Panc1 (cell line): ENCODE data around the gene SLCO2A1. TPM values are rescaled to one million over a fixed set of nuclear protein-coding genes. Genes with fewer than 3 reads are reported as not detected.

Experiments
- ATAC-seq: fragments of 200-7000 bp; cut with Tn5 transposase; 2 replicates; pipeline ENCODE4 v1.9.1; 2020; ENCODE audit warnings: mild to moderate bottlenecking, moderate library complexity
- BruUV-seq: library from RNA; stranded (reverse); fragments of 400-500 nt; replicated peaks from 2 replicates; lab custom pipeline; 2021; lab: Mats Ljungman, UMichigan
- CTCF ChIA-PET: fragments of 300-600 bp; sonication (Branson Sonifier 250); formaldehyde crosslinking; loops from one replicate; lab custom pipeline; 2022; ENCODE audit warnings: antibody characterized with exemption; lab: Charles Lee
- POLR2A ChIA-PET: fragments of 300-600 bp; sonication (Branson Sonifier 250); formaldehyde crosslinking; loops from one replicate; lab custom pipeline; 2022; ENCODE audit warnings: antibody characterized with exemption; lab: Charles Lee
- DNase-seq: peaks from one replicate; pipeline ENCODE4 v3.0.0-alpha.2; 2010; ENCODE audit warnings: low read depth, low spot score
- H3K27ac ChIP-seq: 2 replicates; pipeline ENCODE4 v1.5.1; 2011; ENCODE audit warnings: mild to moderate bottlenecking, low read length, inconsistent platforms
- H3K27me3 ChIP-seq: fragments of 200-500 bp; sonication (Bioruptor generic); 2 replicates; pipeline ENCODE4 v1.6.0; 2014; ENCODE audit warnings: low read length, inconsistent platforms; ENCODE audit not compliant: control insufficient read depth, insufficient read depth
- H3K36me3 ChIP-seq: fragments of 200-500 bp; sonication (Bioruptor generic); 2 replicates; pipeline ENCODE4 v1.5.1; 2014; ENCODE audit warnings: inconsistent platforms, mild to moderate bottlenecking, low read length, moderate library complexity; ENCODE audit not compliant: control insufficient read depth, insufficient read depth
- H3K4me1 ChIP-seq: 2 replicates; pipeline ENCODE4 v1.5.1; 2011; ENCODE audit warnings: inconsistent platforms, mild to moderate bottlenecking, low read length, moderate library complexity; ENCODE audit not compliant: control insufficient read depth, insufficient read depth
- H3K4me3 ChIP-seq, 2 experiments: 2 replicates each; pipeline ENCODE4 v1.5.1; 2011 to 2012; ENCODE audit warnings: low read depth in 2 of 2, low read length in 2 of 2, mild to moderate bottlenecking in 2 of 2, inconsistent platforms in 1 of 2, moderate library complexity in 1 of 2
- H3K9me3 ChIP-seq: fragments of 200-500 bp; sonication (Bioruptor generic); 2 replicates; pipeline ENCODE4 v1.5.1; 2014; ENCODE audit warnings: low read depth, mild to moderate bottlenecking, inconsistent platforms, low read length, moderate library complexity; ENCODE audit not compliant: control insufficient read depth, insufficient read depth
- CTCF ChIP-seq: fragments of 450-650 bp; IDR thresholded peaks from 2 replicates; pipeline ENCODE4 v1.5.1; 2017; ENCODE audit warnings: mild to moderate bottlenecking
- POLR2AphosphoS5 ChIP-seq: IDR thresholded peaks from 2 replicates; pipeline ENCODE4 v1.6.1; 2012; ENCODE audit warnings: mild to moderate bottlenecking, low read depth, low read length, moderate library complexity
- REST ChIP-seq, 2 experiments: IDR thresholded peaks; 2 replicates each; pipeline ENCODE4 v1.6.1; 2011 to 2012; ENCODE audit warnings: low read depth in 2 of 2, control low read depth in 1 of 2, low read length in 1 of 2, mild to moderate bottlenecking in 1 of 2, moderate library complexity in 1 of 2; ENCODE audit not compliant: insufficient read depth in 1 of 2
- SIN3A ChIP-seq: IDR thresholded peaks from 2 replicates; pipeline ENCODE4 v1.6.1; 2012; ENCODE audit warnings: low read depth, mild to moderate bottlenecking, low read length, moderate library complexity, borderline replicate concordance; ENCODE audit not compliant: insufficient read depth
- TCF7L2 ChIP-seq: IDR thresholded peaks from 2 replicates; pipeline ENCODE4 v1.6.1; 2011; ENCODE audit warnings: mild to moderate bottlenecking, low read depth, low read length, inconsistent platforms
- in situ Hi-C: cut with HindIII; loops from 2 replicates; pipeline ENCODE4 v1.10.0; 2016; ENCODE audit warnings: low sequenced_read_pairs, low pct_unique_long_range_greater_than_20kb
- intact Hi-C: fragments of 100-400 bp; cut with micrococcal nuclease; formaldehyde crosslinking; loops from one replicate; pipeline ENCODE4 v1.10.0; 2022; ENCODE audit not compliant: unreplicated experiment
- total RNA-seq: library from RNA; stranded (reverse); gene quantifications from one replicate; pipeline ENCODE4 v1.2.1, GENCODE V29; 2021; ENCODE audit not compliant: unreplicated experiment

The SLCO2A1 gene
- total RNA-seq, 1 experiment from 2014 or later = 0.62 TPM

GRCh38 chr3:134064081-134064480 is 34.4 kb upstream of the SLCO2A1 start:
- Histone ChIP-seq H3K27me3 (peaks cover 2% of the 10 kb centered on the region; the same call in 1 of the 2 replicates), H3K4me1 (no peaks in the 10 kb centered on the region), H3K27ac (no peak overlapping the region), H3K4me3 (no peak overlapping the region), H3K9me3 (no peaks in the 10 kb centered on the region), H3K36me3 (no peaks in the 10 kb centered on the region)
- intact Hi-C loops = loop anchor here (5.0 kb wide), 1 partner anchor 132 kb away; no protein-coding TSS in a partner anchor
- ATAC-seq (no peak), DNase-seq (no peak)
- in situ Hi-C loops = no loop called here
- POLR2A ChIA-PET = interaction anchor here (0.6 to 0.7 kb wide), 2 partner anchors 612 to 1918 kb away, joined by 3 to 6 read pairs; no protein-coding TSS in a partner anchor
- BruUV-seq = no TSS peak
- no peak for TF ChIP-seq REST (IDR thresholded peaks at IDR 0.05; ENCODE audit: insufficient read depth in 1 of 2, low read depth in 2 of 2, low read length in 1 of 2)
- TF ChIP-seq POLR2AphosphoS5 = no peak
- no peak for TF ChIP-seq TCF7L2
- TF ChIP-seq SIN3A = no peak
- TF ChIP-seq CTCF = no peak
- CTCF ChIA-PET = no interaction called here

GRCh38 chr3:134061401-134061800 is 31.7 kb upstream of the SLCO2A1 start:
- intact Hi-C loops = loop anchor here (5.0 kb wide), 1 partner anchor 129 kb away; no protein-coding TSS in a partner anchor
- CTCF ChIA-PET = no interaction called here

More at GRCh38 chr3:134061401-134061800, 31.7 kb upstream of the SLCO2A1 start:
- H3K9me3 ChIP-seq = no peaks in the 10 kb centered on the region
- POLR2A ChIA-PET = no interaction called here
- BruUV-seq = no TSS peak
- no peaks in the 10 kb centered on the region for H3K36me3 ChIP-seq
- peaks cover 2% of the 10 kb centered on the region; the same call in 1 of the 2 replicates for H3K27me3 ChIP-seq
- no peak overlapping the region for H3K4me3 ChIP-seq
- no peak overlapping the region for H3K27ac ChIP-seq
- H3K4me1 ChIP-seq = peaks cover 8% of the 10 kb centered on the region; the same call in 1 of the 2 replicates
- no peak for TF ChIP-seq SIN3A
- no peak for TF ChIP-seq CTCF
- no peak for TF ChIP-seq TCF7L2
- no peak for TF ChIP-seq POLR2AphosphoS5
- no peak for TF ChIP-seq REST (IDR thresholded peaks at IDR 0.05; ENCODE audit: insufficient read depth in 1 of 2, low read depth in 2 of 2, low read length in 1 of 2)
- ATAC-seq (no peak), DNase-seq (no peak)
- in situ Hi-C loops = no loop called here
